ENCODE results near the gene TIFAB.

The TIFAB gene

DNA sequence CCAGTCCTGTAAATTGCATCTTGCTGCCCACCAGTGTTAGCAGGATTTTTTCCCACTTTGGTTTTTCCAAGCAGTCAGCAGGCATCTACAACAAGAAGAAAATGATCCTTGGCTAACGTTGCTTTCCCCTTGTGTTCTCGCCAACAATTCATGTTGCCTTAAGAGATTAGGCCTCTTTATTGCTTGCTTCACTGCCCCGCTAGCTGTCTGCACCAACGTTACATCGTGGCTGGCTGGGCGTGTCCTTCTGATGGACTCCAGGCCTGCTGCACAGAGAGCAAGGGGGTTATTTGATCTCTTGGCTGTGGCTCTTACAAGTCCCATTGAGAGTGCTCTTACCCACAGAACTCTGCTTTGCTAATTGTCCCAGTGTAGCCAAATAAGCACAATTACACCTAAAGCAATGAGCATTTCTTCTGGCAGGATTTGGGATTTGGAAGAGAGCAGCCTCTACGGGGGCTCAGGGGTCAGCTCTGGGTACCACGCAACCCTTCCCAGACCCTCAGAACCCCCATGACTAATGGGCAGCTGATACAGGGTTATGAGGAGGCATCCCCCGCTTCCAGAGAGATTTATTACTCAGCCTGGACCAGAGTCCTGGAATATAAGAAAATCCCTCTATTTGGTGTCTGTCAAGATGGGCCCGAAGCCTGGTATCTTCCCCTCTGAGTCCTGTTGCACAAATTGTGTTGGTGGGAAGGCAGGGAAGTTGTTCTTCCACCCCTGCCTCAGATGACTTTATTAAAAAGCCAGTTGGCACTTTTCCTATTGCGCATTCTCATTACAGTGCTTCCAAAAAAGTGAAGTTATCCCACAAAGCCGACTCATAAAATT, 22.6 kb downstream of the TIFAB start:
- Histone ChIP-seq H3K9ac (ENCODE audit: low read length) (no peak overlapping the region), H3F3A (ENCODE audit: insufficient read depth, low read length) (no peaks in the 10 kb centered on the region), H4K20me1 (ENCODE audit: insufficient read depth, low read length) (no peaks in the 10 kb centered on the region), H3K27ac (ENCODE audit: low read depth, low read length, poor library complexity, severe bottlenecking) (no peak overlapping the region), H3K9me2 (ENCODE audit: low read depth, low read length) (no peaks in the 10 kb centered on the region), H2AFZ (ENCODE audit: low read length) (no peak overlapping the region), H3K4me2 (ENCODE audit: low read length) (no peak overlapping the region), H3K27me3 (ENCODE audit: insufficient read depth, low read length) (peaks cover 12% of the 10 kb centered on the region), H3K4me1 (ENCODE audit: insufficient read depth, low read length, severe bottlenecking) (no peaks in the 10 kb centered on the region), H3K9me3 (ENCODE audit: low read length) (0 out of 2 replicates have a peak, but pooled peaks cover 3% of the 10 kb centered on the region), H3K79me2 (ENCODE audit: insufficient read depth, low read length) (no peaks in the 10 kb centered on the region), H3K4me3 (ENCODE audit: low read depth, low read length, poor library complexity, severe bottlenecking) (no peak overlapping the region), H3K36me3 (ENCODE audit: insufficient read depth, low read length) (no peaks in the 10 kb centered on the region; the same call in 1 of the 2 replicates)
- TF ChIP-seq, protein P1, sequence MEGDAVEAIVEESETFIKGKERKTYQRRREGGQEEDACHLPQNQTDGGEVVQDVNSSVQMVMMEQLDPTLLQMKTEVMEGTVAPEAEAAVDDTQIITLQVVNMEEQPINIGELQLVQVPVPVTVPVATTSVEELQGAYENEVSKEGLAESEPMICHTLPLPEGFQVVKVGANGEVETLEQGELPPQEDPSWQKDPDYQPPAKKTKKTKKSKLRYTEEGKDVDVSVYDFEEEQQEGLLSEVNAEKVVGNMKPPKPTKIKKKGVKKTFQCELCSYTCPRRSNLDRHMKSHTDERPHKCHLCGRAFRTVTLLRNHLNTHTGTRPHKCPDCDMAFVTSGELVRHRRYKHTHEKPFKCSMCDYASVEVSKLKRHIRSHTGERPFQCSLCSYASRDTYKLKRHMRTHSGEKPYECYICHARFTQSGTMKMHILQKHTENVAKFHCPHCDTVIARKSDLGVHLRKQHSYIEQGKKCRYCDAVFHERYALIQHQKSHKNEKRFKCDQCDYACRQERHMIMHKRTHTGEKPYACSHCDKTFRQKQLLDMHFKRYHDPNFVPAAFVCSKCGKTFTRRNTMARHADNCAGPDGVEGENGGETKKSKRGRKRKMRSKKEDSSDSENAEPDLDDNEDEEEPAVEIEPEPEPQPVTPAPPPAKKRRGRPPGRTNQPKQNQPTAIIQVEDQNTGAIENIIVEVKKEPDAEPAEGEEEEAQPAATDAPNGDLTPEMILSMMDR (IDR thresholded peaks at IDR 0.05; ENCODE audit: low read length) = no peak
- no peak for TF ChIP-seq EZH2 (IDR thresholded peaks at IDR 0.05; ENCODE audit: borderline replicate concordance, low read length)

DNA sequence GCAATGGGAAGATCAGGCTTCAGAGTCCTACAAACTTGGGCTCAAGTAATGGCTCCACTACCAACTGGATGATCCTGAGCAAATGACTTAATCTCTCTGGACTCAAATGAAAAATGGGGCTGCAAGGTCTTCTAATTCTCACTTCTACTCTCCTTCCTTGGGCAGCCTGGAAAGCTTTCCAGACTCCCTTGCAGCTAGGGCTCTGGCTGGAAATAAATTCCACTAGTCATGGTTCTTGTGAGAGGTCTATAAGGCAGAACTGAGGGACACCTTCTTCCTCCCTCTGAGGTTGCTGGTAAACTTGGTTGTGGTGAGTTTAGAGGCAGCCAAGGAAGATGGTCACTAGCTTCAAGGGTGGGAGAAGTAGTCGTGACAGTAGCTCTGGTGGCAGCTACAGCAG, 23.6 kb downstream of the TIFAB start:
- Histone ChIP-seq H3K4me1 (ENCODE audit: insufficient read depth, low read length, severe bottlenecking) (no peaks in the 10 kb centered on the region), H2AFZ (ENCODE audit: low read length) (no peak overlapping the region), H3K9ac (ENCODE audit: low read length) (no peak overlapping the region)

DNA sequence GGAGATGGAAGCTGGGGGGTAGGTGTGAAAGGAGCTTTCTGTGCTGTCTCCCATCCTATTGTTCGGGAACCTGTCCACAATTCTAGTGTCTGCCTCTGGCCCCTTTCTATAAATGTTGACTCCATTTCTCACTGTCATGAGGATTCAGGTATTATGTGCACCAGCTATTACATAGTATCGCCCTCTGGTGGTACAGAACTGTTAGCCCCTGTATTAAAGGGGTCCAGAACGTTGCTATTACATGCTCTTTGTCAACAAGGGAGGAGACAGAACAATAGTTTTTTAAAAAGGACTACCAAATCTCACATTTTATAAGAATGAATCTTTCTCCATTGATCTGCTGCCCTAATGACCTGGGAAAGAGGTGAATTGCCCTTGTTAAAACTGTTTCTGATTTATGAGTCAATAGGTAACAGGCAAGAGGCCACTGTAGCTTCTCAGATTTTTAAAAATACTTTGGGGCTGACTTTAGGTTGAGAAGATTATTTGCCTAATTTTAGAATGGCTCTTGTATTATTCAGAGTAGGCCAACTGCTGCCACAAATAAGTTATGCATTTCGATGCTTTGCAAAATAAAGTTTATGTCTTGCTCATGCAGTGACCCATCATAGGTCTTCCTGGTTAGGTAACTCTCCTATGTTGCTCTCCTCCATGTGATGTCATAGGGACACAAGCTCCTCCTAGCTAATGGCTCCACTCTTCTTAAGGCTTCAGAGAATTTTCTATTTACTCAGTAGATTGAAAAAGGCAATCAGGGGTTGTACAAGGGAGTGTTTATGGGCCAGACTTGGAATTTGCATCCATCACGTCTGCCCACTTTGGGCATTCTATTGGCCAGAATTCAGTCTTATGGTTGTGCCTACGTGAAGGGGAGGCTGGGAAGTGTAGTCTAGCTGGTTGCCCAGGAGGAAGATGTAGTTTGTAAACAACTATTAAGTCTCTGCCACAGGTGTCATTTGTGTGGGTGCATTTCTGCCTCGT, 25.8 kb downstream of the TIFAB start:
- Histone ChIP-seq H3K9ac (ENCODE audit: low read length) (no peak overlapping the region), H3K36me3 (ENCODE audit: insufficient read depth, low read length) (no peaks in the 10 kb centered on the region; the same call in 1 of the 2 replicates), H3K79me2 (ENCODE audit: insufficient read depth, low read length) (no peaks in the 10 kb centered on the region), H3K27me3 (ENCODE audit: insufficient read depth, low read length) (peaks cover 12% of the 10 kb centered on the region), H3K9me2 (ENCODE audit: low read depth, low read length) (no peaks in the 10 kb centered on the region), H3K4me2 (ENCODE audit: low read length) (no peak overlapping the region), H3K4me1 (ENCODE audit: insufficient read depth, low read length, severe bottlenecking) (no peaks in the 10 kb centered on the region), H4K20me1 (ENCODE audit: insufficient read depth, low read length) (no peaks in the 10 kb centered on the region), H3K9me3 (ENCODE audit: low read length) (0 out of 2 replicates have a peak, but pooled peaks cover 3% of the 10 kb centered on the region), H2AFZ (ENCODE audit: low read length) (no peak overlapping the region), H3K4me3 (ENCODE audit: low read depth, low read length, poor library complexity, severe bottlenecking) (no peak overlapping the region), H3K27ac (ENCODE audit: low read depth, low read length, poor library complexity, severe bottlenecking) (no peak overlapping the region), H3F3A (ENCODE audit: insufficient read depth, low read length) (no peaks in the 10 kb centered on the region)
- TF ChIP-seq, protein P1 (IDR thresholded peaks at IDR 0.05; ENCODE audit: low read length) = peak; percentile 89
- TF ChIP-seq EZH2 (IDR thresholded peaks at IDR 0.05; ENCODE audit: borderline replicate concordance, low read length) = no peak

More for the DNA sequence above, 23.6 kb downstream of the TIFAB start:
- TF ChIP-seq EZH2 (IDR thresholded peaks at IDR 0.05; ENCODE audit: borderline replicate concordance, low read length) = no peak
- TF ChIP-seq, protein P1 (IDR thresholded peaks at IDR 0.05; ENCODE audit: low read length) = no peak
- Histone ChIP-seq H3K9me2 (ENCODE audit: low read depth, low read length) (no peaks in the 10 kb centered on the region), H3K4me3 (ENCODE audit: low read depth, low read length, poor library complexity, severe bottlenecking) (no peak overlapping the region), H3F3A (ENCODE audit: insufficient read depth, low read length) (no peaks in the 10 kb centered on the region), H3K9me3 (ENCODE audit: low read length) (0 out of 2 replicates have a peak, but pooled peaks cover 3% of the 10 kb centered on the region), H3K36me3 (ENCODE audit: insufficient read depth, low read length) (no peaks in the 10 kb centered on the region; the same call in 1 of the 2 replicates), H3K79me2 (ENCODE audit: insufficient read depth, low read length) (no peaks in the 10 kb centered on the region), H3K4me2 (ENCODE audit: low read length) (no peak overlapping the region), H3K27ac (ENCODE audit: low read depth, low read length, poor library complexity, severe bottlenecking) (no peak overlapping the region), H3K27me3 (ENCODE audit: insufficient read depth, low read length) (peaks cover 12% of the 10 kb centered on the region), H4K20me1 (ENCODE audit: insufficient read depth, low read length) (no peaks in the 10 kb centered on the region)

All from OCI-LY1 (cell line).